Measurements from ENCODE around the gene RNF38. TPM values are rescaled to one million over a fixed set of nuclear protein-coding genes. Genes with fewer than 3 reads are reported as not detected.

The RNF38 gene
- total RNA-seq, 6 experiments from 2014 or later = 14.5 to 18.8 (median 17.5) TPM

GRCh38 chr9:36320466-36320865, 79.6 kb downstream of the RNF38 start:
- no peak for TF ChIP-seq CTCF (IDR thresholded peaks at IDR 0.05)
- H3K4me1 Mint-ChIP-seq (ENCODE audit: low read depth) = no peaks in the 10 kb centered on the region
- H3K27ac Mint-ChIP-seq = no peak overlapping the region
- no peaks in the 10 kb centered on the region for H3K36me3 Mint-ChIP-seq (ENCODE audit: low read depth)
- no peak for DNase-seq
- no peaks in the 10 kb centered on the region for H3K9me3 Mint-ChIP-seq
- H3K4me3 Mint-ChIP-seq = no peak overlapping the region
- 0 out of 2 replicates have a peak, but pooled peaks cover 3% of the 10 kb centered on the region for H3K27me3 Mint-ChIP-seq (ENCODE audit: insufficient read depth)

- no peak for DNase-seq
- Mint-ChIP-seq H3K9me3 (no peaks in the 10 kb centered on the region), H3K4me1 (ENCODE audit: low read depth) (no peaks in the 10 kb centered on the region), H3K4me3 (no peak overlapping the region), H3K27ac (no peak overlapping the region), H3K36me3 (ENCODE audit: low read depth) (no peaks in the 10 kb centered on the region), H3K27me3 (ENCODE audit: insufficient read depth) (0 out of 2 replicates have a peak, but pooled peaks cover 3% of the 10 kb centered on the region)
- no peak for TF ChIP-seq CTCF (IDR thresholded peaks at IDR 0.05)
These were observed 80.3 kb downstream of the RNF38 start for GRCh38 chr9:36319806-36320205.

- Mint-ChIP-seq H3K27ac (no peak overlapping the region), H3K4me1 (ENCODE audit: low read depth) (no peaks in the 10 kb centered on the region), H3K27me3 (ENCODE audit: insufficient read depth) (0 out of 2 replicates have a peak, but pooled peaks cover 3% of the 10 kb centered on the region), H3K9me3 (no peaks in the 10 kb centered on the region), H3K4me3 (no peak overlapping the region), H3K36me3 (ENCODE audit: low read depth) (no peaks in the 10 kb centered on the region)
- DNase-seq = no peak
- no peak for TF ChIP-seq CTCF (IDR thresholded peaks at IDR 0.05)
These were observed 80.9 kb downstream of the RNF38 start for GRCh38 chr9:36319183-36319582.

GRCh38 chr9:36318212-36318802, 81.8 kb downstream of the RNF38 start:
- DNase-seq = no peak
- no peak overlapping the region for H3K27ac Mint-ChIP-seq
- H3K4me1 Mint-ChIP-seq (ENCODE audit: low read depth) = no peaks in the 10 kb centered on the region
- H3K27me3 Mint-ChIP-seq (ENCODE audit: insufficient read depth) = peaks cover 3% of the 10 kb centered on the region; the same call in 1 of the 2 replicates
- TF ChIP-seq CTCF (IDR thresholded peaks at IDR 0.05) = no peak
- H3K4me3 Mint-ChIP-seq = no peak overlapping the region
- no peaks in the 10 kb centered on the region for H3K9me3 Mint-ChIP-seq
- H3K36me3 Mint-ChIP-seq (ENCODE audit: low read depth) = no peaks in the 10 kb centered on the region

GRCh38 chr9:36317766-36318165, 82.3 kb downstream of the RNF38 start:
- Mint-ChIP-seq H3K4me3 (no peak overlapping the region), H3K27me3 (ENCODE audit: insufficient read depth) (peaks cover 3% of the 10 kb centered on the region; the same call in 1 of the 2 replicates), H3K9me3 (no peaks in the 10 kb centered on the region), H3K36me3 (ENCODE audit: low read depth) (no peaks in the 10 kb centered on the region), H3K27ac (no peak overlapping the region), H3K4me1 (ENCODE audit: low read depth) (no peaks in the 10 kb centered on the region)
- no peak for DNase-seq
- TF ChIP-seq CTCF (IDR thresholded peaks at IDR 0.05) = no peak
